GM21423 (cell line): ENCODE data around the gene AGXT.

Experiments used
- ATAC-seq: cut with Tn5 transposase; IDR thresholded peaks from one replicate; pipeline ENCODE4 v1.9.1; 2021; ENCODE audit warnings: mild to moderate bottlenecking, moderate library complexity; ENCODE audit not compliant: unreplicated experiment

Gene AGXT

DNA sequence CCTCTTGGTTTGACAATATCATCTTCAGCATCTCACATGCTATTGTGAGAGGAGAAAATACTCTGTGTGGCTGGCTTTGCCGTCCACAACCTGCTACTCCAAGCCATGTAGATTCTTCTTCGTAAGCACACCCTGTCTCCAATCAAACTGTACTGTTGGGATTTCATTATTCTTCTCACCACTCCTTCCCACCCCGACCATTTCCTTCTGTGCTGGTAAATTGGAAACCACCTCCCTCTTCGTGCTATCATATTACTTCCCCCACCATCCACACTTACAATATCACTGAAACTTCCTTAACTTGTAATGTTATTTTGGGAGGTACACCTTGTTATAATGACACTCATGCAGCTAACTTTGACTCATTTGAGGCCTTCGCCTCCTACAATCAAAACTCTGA is 3.2 kb upstream of the AGXT start:
- no peak for ATAC-seq

DNA sequence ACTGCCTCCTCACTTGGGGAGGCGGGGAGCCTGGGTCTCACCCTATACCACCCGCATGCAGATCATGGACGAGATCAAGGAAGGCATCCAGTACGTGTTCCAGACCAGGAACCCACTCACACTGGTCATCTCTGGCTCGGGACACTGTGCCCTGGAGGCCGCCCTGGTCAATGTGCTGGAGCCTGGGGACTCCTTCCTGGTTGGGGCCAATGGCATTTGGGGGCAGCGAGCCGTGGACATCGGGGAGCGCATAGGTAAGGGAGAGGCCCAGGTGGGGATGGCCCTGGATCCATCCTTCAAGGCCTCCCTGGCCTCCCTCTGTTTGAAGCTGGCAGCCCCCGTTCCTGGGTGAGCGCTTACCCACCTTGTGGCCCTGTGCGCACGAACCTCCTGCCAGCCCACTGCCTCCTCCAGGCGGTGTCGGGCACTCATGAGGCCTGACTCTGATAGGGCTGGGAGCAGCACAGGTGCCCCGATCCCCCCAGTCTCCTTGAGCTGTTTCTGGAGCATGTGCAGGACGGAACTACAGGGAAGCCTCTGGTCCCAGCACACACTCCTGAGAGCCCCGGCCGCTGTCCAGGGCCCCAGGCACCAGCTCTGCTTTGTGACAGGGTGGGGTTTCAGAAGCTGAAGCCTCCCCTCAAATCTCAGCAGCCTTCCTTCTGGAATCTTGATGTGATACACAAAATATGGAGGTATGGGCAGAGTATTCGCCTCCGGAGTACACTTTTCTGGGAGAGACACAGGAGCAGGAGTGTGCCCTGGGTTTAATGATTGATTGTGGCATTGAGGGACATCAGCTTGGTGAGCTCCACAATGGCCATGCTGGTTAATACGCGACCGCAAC is 708 bp downstream of the AGXT start:
- no peak for ATAC-seq

DNA sequence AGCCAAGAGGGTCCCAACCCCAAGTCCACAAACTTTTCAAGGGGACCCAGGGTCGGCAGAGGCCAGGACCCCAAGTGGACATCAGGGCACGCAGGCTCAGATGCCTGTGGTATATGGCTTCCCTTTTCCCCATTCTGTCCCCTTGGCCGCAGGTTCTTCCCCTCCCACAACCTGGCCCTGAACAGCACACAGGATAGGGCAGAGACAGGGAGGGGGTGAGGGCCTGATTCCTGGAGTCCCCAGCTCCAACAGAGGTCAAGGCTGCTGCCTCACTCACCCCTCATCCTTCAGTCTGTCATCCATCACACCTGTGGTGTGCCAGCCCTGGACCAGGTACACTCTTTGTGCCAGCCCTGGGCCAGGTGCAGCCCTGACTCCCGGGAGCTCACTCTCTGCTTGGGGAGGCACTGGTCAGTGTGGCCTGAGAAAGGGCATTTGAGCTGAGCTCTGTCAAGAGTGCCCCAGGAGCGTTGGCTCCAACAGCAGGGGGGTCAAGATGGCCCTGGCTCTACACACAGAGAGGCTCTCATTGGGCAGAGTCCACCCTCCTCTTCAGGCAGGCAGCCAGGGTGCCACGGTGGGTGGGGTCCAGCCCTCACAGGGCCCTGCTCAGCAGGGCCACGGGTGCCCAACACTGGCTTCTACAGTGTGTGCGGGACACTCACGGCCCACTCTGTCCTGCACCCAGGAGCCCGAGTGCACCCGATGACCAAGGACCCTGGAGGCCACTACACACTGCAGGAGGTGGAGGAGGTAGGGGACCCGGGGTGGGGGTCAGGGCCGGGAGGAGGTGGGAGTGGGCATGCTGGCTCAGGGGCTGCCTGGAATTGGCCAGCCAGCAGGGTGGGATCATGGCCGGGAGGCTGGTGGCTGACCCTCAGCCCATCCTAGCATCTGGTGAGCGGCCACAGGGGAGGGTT is 1.6 kb downstream of the AGXT start:
- ATAC-seq: no peak

DNA sequence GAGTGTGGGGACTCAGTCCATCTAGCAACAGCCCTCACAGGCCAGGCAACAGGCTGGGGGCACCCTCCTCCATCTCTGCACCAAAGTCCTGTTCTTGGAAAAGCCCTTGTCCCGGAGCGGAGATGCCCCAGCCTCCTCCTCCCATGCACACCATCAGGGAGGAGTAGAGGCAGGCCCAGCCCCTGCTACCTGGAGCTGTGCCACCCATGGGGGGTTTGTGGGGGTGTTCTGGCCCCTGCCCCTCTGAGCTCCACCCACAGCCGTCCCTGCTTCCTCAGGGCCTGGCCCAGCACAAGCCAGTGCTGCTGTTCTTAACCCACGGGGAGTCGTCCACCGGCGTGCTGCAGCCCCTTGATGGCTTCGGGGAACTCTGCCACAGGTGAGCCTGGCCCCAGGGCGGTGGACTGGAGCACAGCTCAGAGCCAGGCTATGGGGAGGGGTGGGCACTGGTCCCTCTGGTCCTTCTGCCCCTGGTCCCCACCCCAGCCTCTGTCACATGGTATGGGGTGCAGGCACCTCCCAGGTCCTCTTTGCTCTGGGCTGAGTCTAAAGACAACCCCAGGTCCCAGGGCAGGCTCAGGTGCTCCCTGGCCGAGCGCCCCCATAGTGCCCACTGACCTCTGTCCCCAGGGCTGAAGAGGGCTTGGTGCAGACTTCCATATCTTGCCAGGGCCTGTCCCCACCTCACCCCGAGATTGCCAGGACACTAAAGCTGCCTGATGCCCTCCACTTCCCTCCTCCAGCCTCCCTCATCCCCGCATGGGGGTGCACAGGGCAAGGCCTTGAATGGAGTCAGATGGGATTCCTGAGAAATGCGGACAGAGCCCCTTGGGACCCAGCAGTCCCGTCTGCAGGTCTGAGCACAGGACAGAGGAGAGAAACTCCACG is 2.7 kb downstream of the AGXT start:
- no peak for ATAC-seq

DNA sequence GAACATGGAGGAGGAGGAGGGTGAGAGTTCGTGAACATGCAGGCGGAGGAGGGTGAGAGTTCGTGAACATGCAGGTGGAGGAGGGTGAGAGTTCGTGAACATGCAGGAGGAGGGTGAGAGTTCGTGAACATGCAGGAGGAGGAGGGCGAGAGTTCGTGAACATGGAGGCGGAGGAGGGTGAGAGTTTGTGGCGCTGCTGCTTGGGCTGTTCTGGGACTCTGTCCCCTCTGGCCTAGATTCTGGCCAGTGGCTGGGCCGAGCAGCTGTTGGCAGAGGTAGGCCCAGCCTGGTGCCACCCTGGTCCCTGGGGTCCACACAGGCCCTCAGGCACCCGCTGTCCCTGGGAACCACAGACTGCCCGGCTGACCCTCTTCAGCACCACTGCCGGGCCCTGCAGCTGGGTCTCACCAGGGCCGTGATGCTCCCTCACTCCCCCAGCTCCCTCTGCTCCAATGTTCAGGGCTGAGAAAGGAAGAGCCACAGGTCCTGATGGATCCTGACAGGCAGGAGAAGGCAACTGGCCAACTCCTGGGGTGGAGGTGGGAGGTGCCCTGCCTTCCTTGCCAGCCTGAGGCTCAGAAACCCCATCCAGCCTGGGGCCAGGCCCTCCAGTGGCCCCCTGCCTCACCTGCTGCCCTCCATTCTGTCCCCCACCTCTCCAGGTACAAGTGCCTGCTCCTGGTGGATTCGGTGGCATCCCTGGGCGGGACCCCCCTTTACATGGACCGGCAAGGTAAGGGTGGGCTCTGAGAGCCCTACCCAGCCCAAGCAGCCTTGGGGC is 3.9 kb downstream of the AGXT start:
- ATAC-seq: no peak

DNA sequence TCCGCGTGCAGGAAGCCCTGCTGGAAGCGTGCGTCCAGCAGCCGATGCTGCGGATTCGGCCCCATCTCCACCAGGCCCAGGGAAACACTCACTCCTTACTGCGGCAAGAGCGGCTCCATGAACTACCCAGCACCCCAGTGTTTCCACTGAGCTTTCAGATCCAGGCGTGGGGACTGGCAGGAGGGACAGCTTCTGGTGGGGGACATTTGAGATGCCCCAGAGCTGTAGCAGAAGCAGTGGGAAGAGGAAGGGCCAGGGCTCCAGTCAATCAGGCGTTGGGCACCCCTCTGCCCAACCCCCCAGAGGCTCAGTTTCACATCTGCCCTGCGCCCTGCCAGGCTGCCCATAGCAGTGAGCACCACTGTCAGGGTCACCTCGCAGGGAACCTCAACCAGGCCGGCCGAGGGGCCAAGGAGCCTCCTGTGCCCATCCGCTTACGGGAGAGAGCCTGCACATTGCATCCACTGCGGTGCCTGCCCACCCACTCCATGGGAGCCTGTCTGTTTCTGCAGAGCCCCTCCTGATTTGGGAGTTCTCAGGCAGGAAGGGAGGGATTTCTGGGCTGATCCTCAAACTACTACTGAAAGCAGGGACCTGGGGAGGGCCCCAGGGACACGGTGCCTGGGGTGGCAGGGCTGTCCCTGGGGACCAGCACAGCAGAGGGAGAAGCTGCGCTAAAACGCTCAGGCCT is 4.6 kb downstream of the AGXT start:
- ATAC-seq: no peak

DNA sequence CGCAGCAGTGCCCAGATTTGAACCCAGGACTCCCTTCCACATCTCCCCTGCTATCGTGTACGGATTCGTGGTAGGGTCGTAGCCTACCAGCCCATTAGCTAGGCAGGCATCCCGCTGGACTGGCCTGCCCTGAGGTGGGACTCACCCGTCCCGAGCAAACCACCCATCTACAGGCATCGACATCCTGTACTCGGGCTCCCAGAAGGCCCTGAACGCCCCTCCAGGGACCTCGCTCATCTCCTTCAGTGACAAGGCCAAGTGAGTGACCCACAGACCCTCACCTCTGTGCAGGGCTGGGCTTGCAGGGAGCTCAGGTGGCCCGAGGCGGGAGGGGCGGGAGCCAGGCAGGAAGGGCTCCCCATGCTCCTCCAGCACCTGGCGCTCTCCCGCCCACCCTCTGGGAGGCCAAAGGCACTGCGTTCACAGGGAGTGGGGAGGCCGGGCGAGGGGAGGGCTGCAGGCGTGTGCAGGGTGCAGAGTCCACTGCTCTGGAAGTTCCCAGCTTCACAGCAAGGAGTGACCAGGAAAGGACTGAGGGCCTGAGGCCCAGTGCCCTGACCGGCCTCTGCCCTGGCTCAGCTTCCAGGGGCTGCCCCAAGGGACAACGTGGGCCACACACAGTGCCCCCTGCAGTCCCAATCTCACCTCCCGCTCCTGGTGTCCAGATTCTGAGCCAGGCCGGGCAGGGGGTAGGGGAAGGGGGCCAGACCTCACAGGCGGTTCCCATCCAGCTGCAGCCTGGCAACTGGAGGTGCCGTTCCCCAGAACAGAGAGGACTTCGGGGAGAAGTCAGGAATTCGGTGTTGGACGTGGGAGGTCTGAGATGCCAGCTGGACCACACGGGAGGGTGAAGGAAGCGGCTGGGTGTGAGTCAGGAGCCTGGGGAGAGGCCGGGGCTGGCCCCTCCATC is 5.4 kb downstream of the AGXT start:
- ATAC-seq: no peak

DNA sequence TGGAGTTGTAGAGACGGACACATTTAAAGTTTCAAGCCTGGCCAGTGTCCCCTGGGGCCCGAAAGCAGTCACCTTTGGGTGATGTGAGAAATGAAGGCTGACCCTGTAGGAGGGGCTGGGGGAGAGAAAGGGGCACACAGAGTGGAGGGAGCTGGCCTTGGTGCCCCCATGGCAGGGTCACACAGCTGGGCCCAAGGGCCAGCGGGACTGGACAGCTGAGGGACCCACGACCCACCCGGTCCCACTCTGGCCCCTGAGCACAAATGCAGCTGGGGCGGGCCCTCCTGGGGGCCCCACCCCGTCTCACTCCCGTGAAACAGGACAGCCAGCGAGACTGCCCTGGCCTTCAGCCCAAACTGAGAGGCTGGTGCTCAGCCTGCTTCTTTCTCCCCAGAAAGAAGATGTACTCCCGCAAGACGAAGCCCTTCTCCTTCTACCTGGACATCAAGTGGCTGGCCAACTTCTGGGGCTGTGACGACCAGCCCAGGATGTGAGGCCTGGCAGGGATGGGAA is 6.1 kb downstream of the AGXT start:
- no peak for ATAC-seq

DNA sequence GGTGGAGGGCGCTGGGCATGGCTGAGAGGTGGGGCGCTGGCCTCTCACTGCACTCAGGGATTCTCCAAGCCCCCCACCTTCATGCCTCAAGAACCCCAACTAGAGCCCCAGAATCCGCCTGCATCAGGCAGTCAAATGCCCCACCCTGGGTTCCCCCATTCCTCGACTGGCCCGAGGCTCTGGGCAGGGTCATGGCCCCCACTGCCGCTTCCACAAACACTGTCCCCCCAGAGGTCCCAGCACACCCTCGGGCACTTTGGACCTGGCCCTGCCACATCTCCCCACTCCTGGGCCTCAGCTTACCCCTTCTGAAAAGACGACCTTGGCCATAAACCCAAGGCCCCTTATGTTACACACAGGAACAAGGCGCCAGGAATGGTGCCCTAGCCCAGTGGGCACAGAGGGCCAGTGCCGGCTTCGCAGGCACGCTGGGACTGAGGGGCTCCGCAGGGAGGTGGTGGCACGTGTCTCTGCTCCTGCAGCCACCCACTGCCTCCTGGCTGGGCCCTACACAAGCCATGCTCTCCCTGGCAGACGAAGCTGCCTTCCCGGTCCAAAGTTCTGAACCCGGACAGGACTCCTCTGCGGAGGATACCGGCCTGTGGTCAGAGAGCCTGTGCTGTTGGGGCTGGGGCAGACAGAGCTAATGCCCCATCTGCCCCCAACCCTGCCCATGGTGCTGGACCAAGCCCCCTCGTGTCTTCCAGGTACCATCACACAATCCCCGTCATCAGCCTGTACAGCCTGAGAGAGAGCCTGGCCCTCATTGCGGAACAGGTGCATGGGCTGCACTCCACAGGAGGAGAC is 6.8 kb downstream of the AGXT start:
- ATAC-seq: no peak

DNA sequence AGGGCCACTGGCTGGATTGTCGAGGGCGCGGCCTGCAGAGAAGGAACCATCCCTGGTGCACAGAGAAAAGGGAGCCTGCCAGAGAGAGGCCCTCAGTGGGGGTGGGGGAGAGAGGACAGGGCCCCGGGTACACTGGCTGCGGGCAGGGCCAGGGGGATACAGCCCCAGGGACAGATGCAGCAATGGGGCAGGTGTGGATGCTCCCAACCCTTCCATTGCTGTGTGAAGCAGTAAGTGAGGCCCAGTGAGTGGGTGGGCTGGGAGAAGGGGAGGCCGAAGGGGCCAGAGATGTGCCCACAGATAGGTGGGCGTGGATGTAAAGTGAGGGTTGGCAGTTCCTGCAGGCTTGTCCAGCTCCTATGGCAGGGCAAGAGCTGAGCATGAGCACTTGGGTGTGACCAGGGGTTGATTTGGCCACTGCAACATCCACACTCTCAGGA is 7.4 kb downstream of the AGXT start:
- ATAC-seq: no peak

DNA sequence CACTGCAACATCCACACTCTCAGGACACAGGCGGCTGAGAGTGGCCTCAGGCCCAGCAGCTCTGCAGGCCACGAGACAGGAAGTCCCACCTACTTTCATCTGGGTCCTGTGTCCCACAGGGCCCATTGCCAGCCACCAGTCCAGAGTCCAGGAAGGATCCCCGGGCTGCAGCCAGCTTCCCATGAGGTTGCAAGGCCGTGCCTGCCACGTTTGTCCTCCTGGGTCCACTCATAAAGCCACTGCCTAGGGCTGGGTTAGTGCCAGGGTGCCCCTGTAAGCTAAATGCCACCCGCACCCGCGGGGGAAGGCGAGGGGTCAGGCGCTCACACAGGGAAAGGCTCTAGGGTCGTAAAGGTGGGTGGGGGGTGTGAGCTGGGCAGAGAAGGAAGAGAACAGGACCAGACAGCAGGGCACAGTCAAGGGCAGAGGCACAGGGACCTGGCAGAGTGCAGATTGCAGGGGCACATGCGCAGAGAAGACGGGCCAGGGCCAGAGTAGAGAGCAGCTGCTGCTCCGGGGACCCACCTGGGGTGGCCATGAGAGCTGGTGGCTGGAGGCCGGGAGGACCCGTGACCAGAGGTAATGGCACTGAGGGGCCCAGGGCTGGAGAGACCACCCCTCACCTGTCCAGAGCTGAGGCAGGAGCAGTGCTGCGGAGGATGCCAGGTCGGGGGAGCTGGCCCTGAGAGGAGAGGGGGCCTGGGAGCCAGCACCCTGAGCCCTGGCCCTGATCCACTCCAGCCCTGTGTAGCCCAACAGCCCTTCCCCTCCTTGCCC is 8.0 kb downstream of the AGXT start:
- no peak for ATAC-seq

DNA sequence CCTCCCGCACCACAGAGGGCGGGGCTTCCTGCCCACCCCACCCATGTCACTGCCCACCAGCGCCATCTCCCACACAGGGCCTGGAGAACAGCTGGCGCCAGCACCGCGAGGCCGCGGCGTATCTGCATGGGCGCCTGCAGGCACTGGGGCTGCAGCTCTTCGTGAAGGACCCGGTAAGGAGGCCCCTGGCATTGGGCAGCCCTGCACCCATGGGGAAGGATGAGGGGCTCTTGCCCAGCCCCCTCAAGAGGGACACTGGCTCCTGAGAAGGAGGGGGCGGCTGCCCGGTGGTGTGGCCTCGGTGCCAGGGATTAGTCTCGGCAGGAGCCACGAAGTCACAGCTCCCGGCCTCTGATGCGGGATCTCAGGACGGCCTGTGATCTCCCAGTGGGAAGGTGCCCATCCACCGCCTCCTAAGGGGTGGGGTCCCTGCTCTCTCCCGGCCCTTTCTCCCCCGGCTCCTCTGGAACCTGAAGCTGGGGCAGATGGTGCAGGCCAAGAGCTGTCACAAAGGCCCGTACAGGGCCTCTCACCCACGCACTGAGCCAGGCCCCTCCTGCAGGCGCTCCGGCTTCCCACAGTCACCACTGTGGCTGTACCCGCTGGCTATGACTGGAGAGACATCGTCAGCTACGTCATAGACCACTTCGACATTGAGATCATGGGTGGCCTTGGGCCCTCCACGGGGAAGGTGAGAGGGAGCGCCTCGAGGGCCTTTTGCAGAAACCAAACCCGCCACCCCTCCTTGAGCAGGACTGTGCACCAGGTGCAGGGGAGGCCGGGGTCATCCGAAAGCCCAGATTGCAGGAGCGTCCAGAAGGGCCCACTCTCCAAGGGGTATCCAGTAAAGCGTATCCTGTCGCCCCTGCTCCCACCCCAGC is 9.1 kb downstream of the AGXT start:
- ATAC-seq: no peak

DNA sequence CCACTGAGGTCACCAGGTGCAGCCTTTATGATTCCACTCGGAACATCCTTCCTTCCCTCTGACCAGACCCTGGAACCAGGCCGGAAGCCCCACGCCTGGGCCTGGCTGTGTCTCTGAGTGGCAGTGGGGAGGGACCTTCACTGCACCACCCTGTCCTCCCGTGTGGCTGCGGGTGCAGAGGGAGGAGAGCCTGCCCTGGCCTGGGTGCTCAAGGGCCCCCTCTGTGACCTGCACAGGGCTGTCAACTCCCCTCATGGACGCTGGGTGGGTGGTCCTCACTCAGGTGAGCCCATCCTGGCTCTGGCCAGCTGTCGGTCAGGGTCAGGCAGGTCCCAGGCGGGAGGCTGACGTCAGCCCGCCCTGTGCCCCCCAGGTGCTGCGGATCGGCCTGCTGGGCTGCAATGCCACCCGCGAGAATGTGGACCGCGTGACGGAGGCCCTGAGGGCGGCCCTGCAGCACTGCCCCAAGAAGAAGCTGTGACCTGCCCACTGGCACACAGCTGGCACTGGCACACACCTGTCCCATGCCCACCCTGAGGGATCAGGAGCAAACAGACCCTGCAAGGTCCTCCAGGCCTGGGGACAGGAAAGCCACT is 9.8 kb downstream of the AGXT start:
- no peak for ATAC-seq

DNA sequence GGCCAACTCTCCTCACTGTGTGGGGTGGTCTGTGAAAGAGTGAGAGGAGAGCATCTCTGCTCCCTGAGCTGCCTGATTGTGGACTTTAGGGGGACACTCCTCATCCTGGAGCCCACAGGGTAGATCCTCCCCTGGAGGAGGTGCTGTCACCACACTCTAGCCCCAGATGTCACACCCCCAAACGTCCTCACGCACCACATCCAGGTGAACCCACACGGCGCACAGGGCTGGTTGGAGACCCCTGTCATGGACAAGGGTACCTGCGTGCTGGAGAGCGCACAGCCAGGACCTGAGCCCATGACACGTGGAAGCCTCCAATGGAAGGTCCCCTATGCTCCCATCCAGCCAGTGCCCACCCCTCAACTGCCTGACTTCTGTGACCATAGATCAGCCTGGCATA is 10.5 kb downstream of the AGXT start:
- ATAC-seq: no peak

DNA sequence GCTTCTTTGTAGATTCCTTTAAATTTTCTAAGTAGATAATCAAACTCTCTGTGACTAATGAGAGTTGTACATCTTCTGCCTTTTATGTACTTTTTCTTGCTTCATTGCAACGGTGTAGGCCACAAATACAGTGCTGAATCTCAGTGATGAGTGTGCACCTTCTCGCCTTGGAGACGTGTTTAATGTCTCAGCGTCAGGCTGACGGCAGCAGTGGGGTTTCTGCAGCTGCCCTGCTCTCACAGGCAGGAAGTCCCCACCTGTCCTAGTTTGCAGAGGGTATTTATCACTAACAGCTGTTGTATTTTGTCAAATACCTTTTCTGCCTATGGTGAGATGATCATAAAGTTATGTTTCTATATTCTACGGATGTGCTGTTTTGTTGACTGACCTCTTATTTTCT is 13.3 kb downstream of the AGXT start:
- no peak for ATAC-seq
